Esophagus muscularis mucosa (tissue), 4 donors: ENCODE results near the gene PID1. TPM values are rescaled to one million over a fixed set of nuclear protein-coding genes. Genes with fewer than 3 reads are reported as not detected.

Experiments used
- DNase-seq: peaks from one replicate; pipeline ENCODE4 v3.0.0-alpha.2; 2017; ENCODE audit errors: extremely low spot score
- H3K27ac ChIP-seq, 4 donors: fragments of 200-600 bp; sonication (generic); replicated peaks in 1 of 4; 1 replicate in 3 of 4; 2 replicates in 1 of 4; pipeline ENCODE4 v1.5.1; 2016 to 2019; ENCODE audit warnings: mild to moderate bottlenecking in 1 of 4
- H3K27me3 ChIP-seq, 4 donors: fragments of 200-600 bp; sonication (generic); one replicate each; pipeline versions ENCODE4 v1.5.1 to v1.6.0; 2016 to 2019
- H3K36me3 ChIP-seq, 4 donors: fragments of 200-600 bp; sonication (generic); one replicate each; pipeline ENCODE4 v1.5.1; 2016 to 2019
- H3K4me1 ChIP-seq, 4 donors: fragments of 200-600 bp; sonication (generic); one replicate each; pipeline ENCODE4 v1.5.1; 2016 to 2019
- H3K4me3 ChIP-seq, 4 donors: fragments of 200-600 bp; sonication (generic); 1 replicate in 2 of 4; 2 replicates in 2 of 4; pipeline ENCODE4 v1.5.1; 2016 to 2019; ENCODE audit warnings: mild to moderate bottlenecking in 4 of 4, moderate library complexity in 1 of 4
- H3K9me3 ChIP-seq, 4 donors: fragments of 200-600 bp; sonication (generic); 1 replicate in 3 of 4; 2 replicates in 1 of 4; pipeline ENCODE4 v1.5.1; 2016 to 2019
- EP300 ChIP-seq: sonication (generic); formaldehyde crosslinking; IDR thresholded peaks from one replicate; pipeline ENCODE4 v1.6.1; 2017; ENCODE audit warnings: antibody characterized with exemption
- POLR2A ChIP-seq: fragments of 450-650 bp; IDR thresholded peaks from one replicate; pipeline ENCODE4 v1.6.1; 2017; ENCODE audit warnings: antibody characterized with exemption, moderate library complexity, mild to moderate bottlenecking, low read depth
- POLR2AphosphoS5 ChIP-seq, 2 donors: sonication (generic); formaldehyde crosslinking; IDR thresholded peaks; one replicate each; pipeline ENCODE4 v1.6.1; 2017; ENCODE audit warnings: antibody characterized with exemption in 2 of 2
- WGBS: methylation state at CpG from one replicate; pipeline ENCODE4 v1.1.5; 2018; 5-methylcytosine and 5-hydroxymethylcytosine counted together
- intact Hi-C: fragments of 100-400 bp; cut with DNase I; formaldehyde crosslinking; loops from one replicate; pipeline ENCODE4 v1.15.1; 2023
- total RNA-seq, 4 donors: library from RNA; depleted of rRNA; stranded (reverse); fragments of >200 nt; gene quantifications; one replicate each; pipeline versions ENCODE4 v1.1.0 to v1.2.1, GENCODE V29; 2016
- TF ChIP-seq, protein P1 (sequence below), 3 experiments: fragments of 200-600 bp in 2 of 3; fragments of 450-650 bp in 1 of 3; sonication (generic) in 2 of 3; IDR thresholded peaks; one replicate each; pipeline ENCODE4 v1.5.1; 2017 to 2019; ENCODE audit warnings: antibody characterized with exemption in 3 of 3, mild to moderate bottlenecking in 2 of 3, moderate library complexity in 1 of 3

The PID1 gene
- total RNA-seq, 4 donors from 2014 or later: 48.2 to 68.7 (median 55.4) TPM

- no peaks in the 10 kb centered on the region for H3K27me3 ChIP-seq
- no peak for DNase-seq
- intact Hi-C loops: no loop called here
- 67% methylated on average over 2 of the region's 2 CpGs for WGBS
- H3K9me3 ChIP-seq: no peaks in the 10 kb centered on the region
- H3K27ac ChIP-seq: peak overlapping the region in 1 of 4 donors; percentile 22
- H3K36me3 ChIP-seq: no peaks in the 10 kb centered on the region
- TF ChIP-seq EP300 (no peak), POLR2AphosphoS5 (IDR thresholded peaks at IDR 0.05) (no peak), POLR2A (no peak)
- TF ChIP-seq, protein P1, sequence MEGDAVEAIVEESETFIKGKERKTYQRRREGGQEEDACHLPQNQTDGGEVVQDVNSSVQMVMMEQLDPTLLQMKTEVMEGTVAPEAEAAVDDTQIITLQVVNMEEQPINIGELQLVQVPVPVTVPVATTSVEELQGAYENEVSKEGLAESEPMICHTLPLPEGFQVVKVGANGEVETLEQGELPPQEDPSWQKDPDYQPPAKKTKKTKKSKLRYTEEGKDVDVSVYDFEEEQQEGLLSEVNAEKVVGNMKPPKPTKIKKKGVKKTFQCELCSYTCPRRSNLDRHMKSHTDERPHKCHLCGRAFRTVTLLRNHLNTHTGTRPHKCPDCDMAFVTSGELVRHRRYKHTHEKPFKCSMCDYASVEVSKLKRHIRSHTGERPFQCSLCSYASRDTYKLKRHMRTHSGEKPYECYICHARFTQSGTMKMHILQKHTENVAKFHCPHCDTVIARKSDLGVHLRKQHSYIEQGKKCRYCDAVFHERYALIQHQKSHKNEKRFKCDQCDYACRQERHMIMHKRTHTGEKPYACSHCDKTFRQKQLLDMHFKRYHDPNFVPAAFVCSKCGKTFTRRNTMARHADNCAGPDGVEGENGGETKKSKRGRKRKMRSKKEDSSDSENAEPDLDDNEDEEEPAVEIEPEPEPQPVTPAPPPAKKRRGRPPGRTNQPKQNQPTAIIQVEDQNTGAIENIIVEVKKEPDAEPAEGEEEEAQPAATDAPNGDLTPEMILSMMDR (IDR thresholded peaks at IDR 0.05): no peak
- no peak overlapping the region for H3K4me3 ChIP-seq
- peaks cover 0 to 1% (median 0%) of the 10 kb centered on the region in 4 donors for H3K4me1 ChIP-seq
Observed at GRCh38 chr2:229301237-229301636, 30.1 kb upstream of the PID1 start.

DNA sequence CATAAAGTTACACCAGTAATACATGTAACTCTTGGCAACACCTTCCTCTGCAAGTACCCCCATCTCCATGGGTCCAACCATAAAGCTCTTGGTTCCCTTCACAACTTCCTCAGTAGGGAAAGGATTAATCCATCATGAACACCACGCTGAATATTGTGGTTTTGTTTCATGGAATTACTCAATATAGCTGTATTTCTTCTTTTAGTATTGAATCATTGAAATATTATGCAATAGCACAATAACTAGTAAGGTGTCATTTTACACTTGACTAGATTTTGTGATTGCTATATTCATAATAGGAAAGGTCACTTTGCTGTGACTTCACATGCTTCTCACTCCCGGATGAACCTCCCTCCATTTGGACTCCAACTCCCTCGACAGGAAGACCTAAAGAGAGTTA is 29.7 kb upstream of the PID1 start:
- intact Hi-C loops: no loop called here
- Histone ChIP-seq H3K27me3 (no peaks in the 10 kb centered on the region), H3K27ac (peak overlapping the region in 3 of 4 donors; percentile 19 to 25 (median 22)), H3K4me3 (no peak overlapping the region), H3K4me1 (peaks cover 0 to 6% (median 0%) of the 10 kb centered on the region in 4 donors), H3K9me3 (no peaks in the 10 kb centered on the region), H3K36me3 (no peaks in the 10 kb centered on the region)
- TF ChIP-seq POLR2AphosphoS5 (IDR thresholded peaks at IDR 0.05) (no peak), POLR2A (no peak), EP300 (no peak)
- TF ChIP-seq, protein P1 (IDR thresholded peaks at IDR 0.05): no peak
- no peak for DNase-seq
- WGBS: 54% methylated on average over 3 of the region's 3 CpGs

GRCh38 chr2:229300371-229300770 is 29.3 kb upstream of the PID1 start:
- Histone ChIP-seq H3K4me1 (peaks cover 0 to 6% (median 0%) of the 10 kb centered on the region in 4 donors), H3K9me3 (no peaks in the 10 kb centered on the region), H3K27me3 (no peaks in the 10 kb centered on the region), H3K36me3 (no peaks in the 10 kb centered on the region), H3K27ac (peak overlapping the region in 3 of 4 donors; percentile 19 to 25 (median 22)), H3K4me3 (no peak overlapping the region)
- no peak for TF ChIP-seq POLR2A
- no peak for TF ChIP-seq POLR2AphosphoS5 (IDR thresholded peaks at IDR 0.05)
- no peak for TF ChIP-seq EP300
- TF ChIP-seq, protein P1 (IDR thresholded peaks at IDR 0.05): no peak
- 0% methylated on average over 1 of the region's 1 CpG for WGBS
- intact Hi-C loops: no loop called here
- no peak for DNase-seq

DNA sequence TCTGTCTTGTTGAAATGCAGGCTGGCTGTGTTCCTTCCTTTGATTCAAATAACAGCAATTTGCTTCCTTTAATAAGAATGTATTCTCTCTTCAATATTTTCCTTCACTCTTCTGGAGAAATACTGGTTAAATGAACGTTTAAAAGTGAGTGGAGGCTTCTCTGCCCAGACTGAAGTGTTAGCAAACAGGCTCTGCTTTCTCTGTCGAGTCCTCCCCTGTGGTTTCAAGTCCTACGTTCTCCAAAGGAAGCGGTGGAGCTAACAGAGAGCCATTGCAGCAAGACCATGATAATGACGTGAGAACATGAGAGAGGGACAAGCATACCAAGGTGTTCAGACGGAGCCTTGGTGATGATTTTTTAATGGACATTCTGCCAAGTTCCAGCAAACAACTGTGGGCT is 26.2 kb upstream of the PID1 start:
- WGBS: 50% methylated on average over 6 of the region's 6 CpGs
- intact Hi-C loops: no loop called here

More for the DNA sequence above, 26.2 kb upstream of the PID1 start:
- Histone ChIP-seq H3K27me3 (no peaks in the 10 kb centered on the region), H3K9me3 (no peaks in the 10 kb centered on the region), H3K4me1 (peaks cover 0 to 6% (median 0%) of the 10 kb centered on the region in 4 donors), H3K4me3 (no peak overlapping the region), H3K36me3 (no peaks in the 10 kb centered on the region), H3K27ac (peak overlapping the region in 2 of 4 donors; percentile 14 to 38)
- no peak for DNase-seq
- TF ChIP-seq, protein P1 (IDR thresholded peaks at IDR 0.05): no peak
- no peak for TF ChIP-seq EP300
- no peak for TF ChIP-seq POLR2A
- TF ChIP-seq POLR2AphosphoS5 (IDR thresholded peaks at IDR 0.05): peak; percentile 8 to 29
